Measurements from ENCODE around the gene CNOT8. TPM values are rescaled to one million over a fixed set of nuclear protein-coding genes. Genes with fewer than 3 reads are reported as not detected.
"Not testable (repeated sequence)": the region's sequence is repeated elsewhere in the genome, so short reads cannot be mapped to it uniquely, and the experiment has no call there.

The CNOT8 gene
- total RNA-seq, 2 experiments from 2014 or later = 86.2 to 94.5 TPM

GRCh38 chr5:154822896-154823295 is 35.5 kb upstream of the CNOT8 start:
- DNase-seq, H3K27ac Mint-ChIP-seq, H3K4me3 Mint-ChIP-seq, H3K9me3 Mint-ChIP-seq, H3K27me3 Mint-ChIP-seq, CTCF ChIA-PET: not testable (repeated sequence)
- Mint-ChIP-seq H3K36me3 (ENCODE audit: low read depth) (peaks cover 40% of the 10 kb centered on the region), H3K4me1 (peaks cover 36% of the 10 kb centered on the region)
- POLR2A ChIA-PET = interaction anchor here (1.0 kb wide), 1 partner anchor 9 kb away, joined by 5 read pairs; no protein-coding TSS in a partner anchor

GRCh38 chr5:154823605-154824004 is 34.8 kb upstream of the CNOT8 start:
- H3K9me3 Mint-ChIP-seq = no peaks in the 10 kb centered on the region

GRCh38 chr5:154824070-154824469 is 34.4 kb upstream of the CNOT8 start:
- Mint-ChIP-seq H3K4me3 (no peak overlapping the region), H3K4me1 (peaks cover 42% of the 10 kb centered on the region), H3K36me3 (ENCODE audit: low read depth) (peaks cover 36% of the 10 kb centered on the region), H3K9me3 (no peaks in the 10 kb centered on the region), H3K27ac (no peak overlapping the region), H3K27me3 (no peaks in the 10 kb centered on the region)
- ChIA-PET CTCF (interaction anchor here (0.6 kb wide), 1 partner anchor 14 kb away, joined by 3 read pairs; no protein-coding TSS in a partner anchor), POLR2A (no interaction called here)
- DNase-seq = no peak

More at GRCh38 chr5:154823605-154824004, 34.8 kb upstream of the CNOT8 start:
- CTCF ChIA-PET = interaction anchor here (0.6 kb wide), 1 partner anchor 14 kb away, joined by 3 read pairs; no protein-coding TSS in a partner anchor
- POLR2A ChIA-PET = no interaction called here
- Mint-ChIP-seq H3K36me3 (ENCODE audit: low read depth) (peaks cover 41% of the 10 kb centered on the region), H3K27me3 (no peaks in the 10 kb centered on the region), H3K4me1 (peaks cover 43% of the 10 kb centered on the region), H3K4me3 (no peak overlapping the region), H3K27ac (no peak overlapping the region)
- no peak for DNase-seq

- H3K27me3 Mint-ChIP-seq = no peaks in the 10 kb centered on the region
- no peak overlapping the region for H3K4me3 Mint-ChIP-seq
- H3K4me1 Mint-ChIP-seq = peaks cover 43% of the 10 kb centered on the region
- POLR2A ChIA-PET = interaction anchor here (1.0 to 2.8 kb wide), 6 partner anchors 10 to 68 kb away, joined by 3 to 28 read pairs (median 6); partner anchors contain the start of gene CNOT8
- no peak for DNase-seq
- H3K27ac Mint-ChIP-seq = peak overlapping the region; percentile 88
- peaks cover 22% of the 10 kb centered on the region for H3K36me3 Mint-ChIP-seq (ENCODE audit: low read depth)
- no peaks in the 10 kb centered on the region for H3K9me3 Mint-ChIP-seq
- CTCF ChIA-PET = interaction anchor here (0.8 to 1.4 kb wide), 5 partner anchors 10 to 179 kb away, joined by 3 to 6 read pairs (median 3); no protein-coding TSS in a partner anchor
Observed at GRCh38 chr5:154829181-154829588, 29.2 kb upstream of the CNOT8 start.

GRCh38 chr5:154829589-154830218 is 28.7 kb upstream of the CNOT8 start:
- Mint-ChIP-seq H3K36me3 (ENCODE audit: low read depth) (peaks cover 22% of the 10 kb centered on the region), H3K4me3 (no peak overlapping the region), H3K4me1 (peaks cover 48% of the 10 kb centered on the region), H3K27ac (peak overlapping the region; percentile 88), H3K27me3 (no peaks in the 10 kb centered on the region), H3K9me3 (no peaks in the 10 kb centered on the region)
- POLR2A ChIA-PET = interaction anchor here (0.8 to 2.8 kb wide), 7 partner anchors 11 to 791 kb away, joined by 3 to 28 read pairs (median 4); partner anchors contain the start of genes CNOT8, FAM114A2 and MFAP3
- CTCF ChIA-PET = interaction anchor here (0.8 to 1.4 kb wide), 5 partner anchors 11 to 179 kb away, joined by 3 to 6 read pairs (median 3); no protein-coding TSS in a partner anchor
- DNase-seq = peak; percentile 52

GRCh38 chr5:154830219-154830595 is 28.2 kb upstream of the CNOT8 start:
- no peak overlapping the region for H3K4me3 Mint-ChIP-seq
- ChIA-PET CTCF (interaction anchor here (0.9 to 1.1 kb wide), 2 partner anchors 11 to 13 kb away, joined by 3 to 6 read pairs; no protein-coding TSS in a partner anchor), POLR2A (interaction anchor here (0.8 to 2.8 kb wide), 6 partner anchors 11 to 791 kb away, joined by 3 to 28 read pairs (median 6); partner anchors contain the start of genes CNOT8, FAM114A2 and MFAP3)
- H3K27me3 Mint-ChIP-seq = no peaks in the 10 kb centered on the region
- peaks cover 22% of the 10 kb centered on the region for H3K36me3 Mint-ChIP-seq (ENCODE audit: low read depth)
- no peak for DNase-seq
- no peaks in the 10 kb centered on the region for H3K9me3 Mint-ChIP-seq
- peaks cover 49% of the 10 kb centered on the region for H3K4me1 Mint-ChIP-seq
- H3K27ac Mint-ChIP-seq = peak overlapping the region; percentile 88

GRCh38 chr5:154830596-154830995 is 27.8 kb upstream of the CNOT8 start:
- peaks cover 48% of the 10 kb centered on the region for H3K4me1 Mint-ChIP-seq
- CTCF ChIA-PET = interaction anchor here (1.1 kb wide), 1 partner anchor 12 kb away, joined by 6 read pairs; no protein-coding TSS in a partner anchor
- H3K27me3 Mint-ChIP-seq = no peaks in the 10 kb centered on the region
- peak overlapping the region; percentile 88 for H3K27ac Mint-ChIP-seq
- no peak for DNase-seq
- no peak overlapping the region for H3K4me3 Mint-ChIP-seq
- POLR2A ChIA-PET = interaction anchor here (2.3 to 2.8 kb wide), 3 partner anchors 13 to 29 kb away, joined by 8 to 28 read pairs (median 8); partner anchors contain the start of gene CNOT8
- peaks cover 21% of the 10 kb centered on the region for H3K36me3 Mint-ChIP-seq (ENCODE audit: low read depth)
- H3K9me3 Mint-ChIP-seq = no peaks in the 10 kb centered on the region

GRCh38 chr5:154831451-154831850 is 27.0 kb upstream of the CNOT8 start:
- Mint-ChIP-seq H3K27me3 (no peaks in the 10 kb centered on the region), H3K4me3 (no peak overlapping the region), H3K27ac (no peak overlapping the region), H3K36me3 (ENCODE audit: low read depth) (peaks cover 15% of the 10 kb centered on the region), H3K9me3 (no peaks in the 10 kb centered on the region), H3K4me1 (peaks cover 42% of the 10 kb centered on the region)
- no peak for DNase-seq
- CTCF ChIA-PET = no interaction called here
- POLR2A ChIA-PET = no interaction called here

GRCh38 chr5:154832804-154833203 is 25.6 kb upstream of the CNOT8 start:
- H3K4me3 Mint-ChIP-seq, CTCF ChIA-PET, DNase-seq, H3K9me3 Mint-ChIP-seq, H3K27me3 Mint-ChIP-seq, H3K27ac Mint-ChIP-seq: not testable (repeated sequence)
- Mint-ChIP-seq H3K36me3 (ENCODE audit: low read depth) (peaks cover 16% of the 10 kb centered on the region), H3K4me1 (peaks cover 36% of the 10 kb centered on the region)
- POLR2A ChIA-PET = interaction anchor here (1.4 kb wide), 1 partner anchor 24 kb away, joined by 3 read pairs; no protein-coding TSS in a partner anchor

- H3K4me3 Mint-ChIP-seq = no peak overlapping the region
- H3K27me3 Mint-ChIP-seq = no peaks in the 10 kb centered on the region
- H3K9me3 Mint-ChIP-seq = no peaks in the 10 kb centered on the region
- H3K36me3 Mint-ChIP-seq (ENCODE audit: low read depth) = peaks cover 12% of the 10 kb centered on the region
- ChIA-PET CTCF (interaction anchor here (0.7 kb wide), 1 partner anchor 9 kb away, joined by 3 read pairs; no protein-coding TSS in a partner anchor), POLR2A (no interaction called here)
- peaks cover 24% of the 10 kb centered on the region for H3K4me1 Mint-ChIP-seq
- no peak for DNase-seq
- H3K27ac Mint-ChIP-seq = no peak overlapping the region
Observed at GRCh38 chr5:154834053-154834452, 24.4 kb upstream of the CNOT8 start.

GRCh38 chr5:154835701-154836052 is 22.8 kb upstream of the CNOT8 start:
- H3K27me3 Mint-ChIP-seq; POLR2A ChIA-PET; CTCF ChIA-PET; H3K36me3 Mint-ChIP-seq (ENCODE audit: low read depth); H3K4me3 Mint-ChIP-seq; H3K27ac Mint-ChIP-seq; H3K9me3 Mint-ChIP-seq; H3K4me1 Mint-ChIP-seq; DNase-seq: not testable (repeated sequence)

- Mint-ChIP-seq H3K4me3 (no peak overlapping the region), H3K27ac (no peak overlapping the region), H3K27me3 (no peaks in the 10 kb centered on the region), H3K9me3 (no peaks in the 10 kb centered on the region), H3K36me3 (ENCODE audit: low read depth) (peaks cover 5% of the 10 kb centered on the region), H3K4me1 (peaks cover 5% of the 10 kb centered on the region)
- no peak for DNase-seq
- ChIA-PET POLR2A (no interaction called here), CTCF (no interaction called here)
Observed at GRCh38 chr5:154836225-154836624, 22.2 kb upstream of the CNOT8 start.

- ChIA-PET CTCF (interaction anchor here (1.1 to 1.2 kb wide), 2 partner anchors 14 to 26 kb away, joined by 3 to 5 read pairs; no protein-coding TSS in a partner anchor), POLR2A (no interaction called here)
- Mint-ChIP-seq H3K27me3 (no peaks in the 10 kb centered on the region), H3K36me3 (ENCODE audit: low read depth) (peaks cover 5% of the 10 kb centered on the region), H3K27ac (no peak overlapping the region), H3K4me3 (no peak overlapping the region), H3K4me1 (peaks cover 5% of the 10 kb centered on the region), H3K9me3 (no peaks in the 10 kb centered on the region)
- DNase-seq = no peak
Observed at GRCh38 chr5:154837009-154837901, 21.2 kb upstream of the CNOT8 start.

All from activated CD4-positive, alpha-beta memory T cell treated with anti-CD3 and anti-CD28 coated beads, Interleukin-2, amount 10 ng/mL, durations not matched to agents 7 days and 5 days (primary cell).